ENCODE results near the gene GBA2. TPM values are rescaled to one million over a fixed set of nuclear protein-coding genes. Genes with fewer than 3 reads are reported as not detected.
A peak's percentile ranks its signal among the peaks of the same experiment; 100 is the strongest.

Gene GBA2
- polyA plus RNA-seq, 1 of the 3 experiments (the other 2 are of a cell fraction): 71.5 TPM

DNA sequence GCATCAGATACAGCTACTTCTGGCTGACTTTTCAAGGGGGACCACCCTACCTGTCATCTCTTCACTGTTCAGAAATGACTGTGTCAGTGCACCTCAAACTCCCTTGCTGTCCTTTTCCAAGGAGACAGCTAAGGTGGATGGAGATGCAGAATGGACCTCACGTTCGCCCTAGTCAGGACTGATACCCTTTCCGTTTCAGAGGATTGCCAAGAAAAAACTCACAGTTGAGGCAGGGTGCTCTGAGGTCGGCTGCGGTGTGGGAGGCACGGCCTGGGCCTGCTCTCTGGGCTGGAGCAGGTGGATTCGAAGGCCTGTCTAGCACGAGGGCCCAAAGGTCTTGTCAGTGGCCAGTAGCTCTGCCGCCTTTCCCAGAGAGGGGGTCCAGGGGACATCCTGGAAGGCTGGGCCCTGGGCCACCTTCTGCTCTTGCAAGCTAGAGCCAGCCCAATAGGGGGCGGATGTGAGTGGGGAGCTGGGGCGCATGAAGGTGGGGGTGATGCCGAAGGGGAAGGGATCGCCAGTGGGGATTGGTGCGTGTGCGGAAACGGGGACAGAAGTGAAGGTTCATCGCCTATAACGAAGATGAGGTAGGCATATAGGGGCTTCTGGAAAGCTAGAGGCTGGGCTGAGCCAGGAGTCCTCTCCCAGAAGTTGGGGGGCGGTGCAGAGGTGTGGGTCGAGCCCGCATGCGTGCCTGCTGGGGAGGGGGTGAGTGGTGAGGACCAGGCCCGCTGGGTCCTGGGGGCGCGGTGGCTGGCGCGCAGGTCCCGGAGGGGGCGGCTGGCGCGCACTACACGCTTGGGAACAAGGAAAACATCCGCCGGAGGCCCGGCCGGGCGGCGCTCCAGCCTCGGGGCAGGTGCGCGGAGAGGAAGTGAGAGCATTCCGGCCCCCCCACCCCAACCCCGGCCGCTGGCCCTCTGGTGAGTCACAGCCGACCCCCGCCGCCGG, 7.5 kb upstream of the GBA2 start (continued):
- TF ChIP-seq CHD2 (IDR thresholded peaks at IDR 0.05; ENCODE audit: low read length, partially characterized antibody) (no peak), GATA2 (CRISPR knock-in tag; IDR thresholded peaks at IDR 0.05) (no peak), MEF2A (IDR thresholded peaks at IDR 0.05; ENCODE audit: borderline replicate concordance, low read depth) (no peak), RCOR1 (IDR thresholded peaks at IDR 0.05; ENCODE audit: low read length) (peak; percentile 17; the same call in 1 of the 2 replicates), YY1 (IDR thresholded peaks at IDR 0.05; ENCODE audit: low read depth) (no peak), MXI1 (IDR thresholded peaks at IDR 0.05; ENCODE audit: low read depth, low read length) (peak; percentile 13; the same call in 1 of the 2 replicates), FOXJ3 (CRISPR knock-in tag; IDR thresholded peaks at IDR 0.05) (no peak), GABPA (IDR thresholded peaks at IDR 0.05; ENCODE audit: low read depth) (no peak; the same call in 1 of the 2 replicates), EP300 (IDR thresholded peaks at IDR 0.05; ENCODE audit: borderline replicate concordance in 1 of 2, low read depth in 1 of 2, low read length in 1 of 2) (no peak), RAD21 (IDR thresholded peaks at IDR 0.05; ENCODE audit: low read length) (peak; percentile 47), POLR2AphosphoS5 (IDR thresholded peaks at IDR 0.05; ENCODE audit: low read depth, low read length) (no peak), RFX5 (IDR thresholded peaks at IDR 0.05; ENCODE audit: low read length) (no peak), NFIC (IDR thresholded peaks at IDR 0.05; ENCODE audit: borderline replicate concordance) (0 out of 2 replicates have a peak, but pooled peaks have one; percentile 4), SMC3 (IDR thresholded peaks at IDR 0.05; ENCODE audit: low read depth, low read length) (peak; percentile 31; the same call in 1 of the 2 replicates), EZH2phosphoT487 (IDR thresholded peaks at IDR 0.05; ENCODE audit: borderline replicate concordance, low read depth) (no peak), TEAD4 (IDR thresholded peaks at IDR 0.05; ENCODE audit: borderline replicate concordance, insufficient read depth) (no peak), FOSL2 (IDR thresholded peaks at IDR 0.05; ENCODE audit: borderline replicate concordance, low read depth) (peak; percentile 35; the same call in 1 of the 2 replicates), NRF1 (IDR thresholded peaks at IDR 0.05; ENCODE audit: low read depth, low read length) (peak; percentile 37; the same call in 1 of the 2 replicates), FOXM1 (IDR thresholded peaks at IDR 0.05; ENCODE audit: low read depth) (no peak)
- TF ChIP-seq, protein P1, sequence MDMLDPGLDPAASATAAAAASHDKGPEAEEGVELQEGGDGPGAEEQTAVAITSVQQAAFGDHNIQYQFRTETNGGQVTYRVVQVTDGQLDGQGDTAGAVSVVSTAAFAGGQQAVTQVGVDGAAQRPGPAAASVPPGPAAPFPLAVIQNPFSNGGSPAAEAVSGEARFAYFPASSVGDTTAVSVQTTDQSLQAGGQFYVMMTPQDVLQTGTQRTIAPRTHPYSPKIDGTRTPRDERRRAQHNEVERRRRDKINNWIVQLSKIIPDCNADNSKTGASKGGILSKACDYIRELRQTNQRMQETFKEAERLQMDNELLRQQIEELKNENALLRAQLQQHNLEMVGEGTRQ (IDR thresholded peaks at IDR 0.05; ENCODE audit: borderline replicate concordance, low read depth, low read length): no peak
- TF ChIP-seq, protein P2, sequence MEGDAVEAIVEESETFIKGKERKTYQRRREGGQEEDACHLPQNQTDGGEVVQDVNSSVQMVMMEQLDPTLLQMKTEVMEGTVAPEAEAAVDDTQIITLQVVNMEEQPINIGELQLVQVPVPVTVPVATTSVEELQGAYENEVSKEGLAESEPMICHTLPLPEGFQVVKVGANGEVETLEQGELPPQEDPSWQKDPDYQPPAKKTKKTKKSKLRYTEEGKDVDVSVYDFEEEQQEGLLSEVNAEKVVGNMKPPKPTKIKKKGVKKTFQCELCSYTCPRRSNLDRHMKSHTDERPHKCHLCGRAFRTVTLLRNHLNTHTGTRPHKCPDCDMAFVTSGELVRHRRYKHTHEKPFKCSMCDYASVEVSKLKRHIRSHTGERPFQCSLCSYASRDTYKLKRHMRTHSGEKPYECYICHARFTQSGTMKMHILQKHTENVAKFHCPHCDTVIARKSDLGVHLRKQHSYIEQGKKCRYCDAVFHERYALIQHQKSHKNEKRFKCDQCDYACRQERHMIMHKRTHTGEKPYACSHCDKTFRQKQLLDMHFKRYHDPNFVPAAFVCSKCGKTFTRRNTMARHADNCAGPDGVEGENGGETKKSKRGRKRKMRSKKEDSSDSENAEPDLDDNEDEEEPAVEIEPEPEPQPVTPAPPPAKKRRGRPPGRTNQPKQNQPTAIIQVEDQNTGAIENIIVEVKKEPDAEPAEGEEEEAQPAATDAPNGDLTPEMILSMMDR (IDR thresholded peaks at IDR 0.05): peak; percentile 61
- TF ChIP-seq, protein P3, sequence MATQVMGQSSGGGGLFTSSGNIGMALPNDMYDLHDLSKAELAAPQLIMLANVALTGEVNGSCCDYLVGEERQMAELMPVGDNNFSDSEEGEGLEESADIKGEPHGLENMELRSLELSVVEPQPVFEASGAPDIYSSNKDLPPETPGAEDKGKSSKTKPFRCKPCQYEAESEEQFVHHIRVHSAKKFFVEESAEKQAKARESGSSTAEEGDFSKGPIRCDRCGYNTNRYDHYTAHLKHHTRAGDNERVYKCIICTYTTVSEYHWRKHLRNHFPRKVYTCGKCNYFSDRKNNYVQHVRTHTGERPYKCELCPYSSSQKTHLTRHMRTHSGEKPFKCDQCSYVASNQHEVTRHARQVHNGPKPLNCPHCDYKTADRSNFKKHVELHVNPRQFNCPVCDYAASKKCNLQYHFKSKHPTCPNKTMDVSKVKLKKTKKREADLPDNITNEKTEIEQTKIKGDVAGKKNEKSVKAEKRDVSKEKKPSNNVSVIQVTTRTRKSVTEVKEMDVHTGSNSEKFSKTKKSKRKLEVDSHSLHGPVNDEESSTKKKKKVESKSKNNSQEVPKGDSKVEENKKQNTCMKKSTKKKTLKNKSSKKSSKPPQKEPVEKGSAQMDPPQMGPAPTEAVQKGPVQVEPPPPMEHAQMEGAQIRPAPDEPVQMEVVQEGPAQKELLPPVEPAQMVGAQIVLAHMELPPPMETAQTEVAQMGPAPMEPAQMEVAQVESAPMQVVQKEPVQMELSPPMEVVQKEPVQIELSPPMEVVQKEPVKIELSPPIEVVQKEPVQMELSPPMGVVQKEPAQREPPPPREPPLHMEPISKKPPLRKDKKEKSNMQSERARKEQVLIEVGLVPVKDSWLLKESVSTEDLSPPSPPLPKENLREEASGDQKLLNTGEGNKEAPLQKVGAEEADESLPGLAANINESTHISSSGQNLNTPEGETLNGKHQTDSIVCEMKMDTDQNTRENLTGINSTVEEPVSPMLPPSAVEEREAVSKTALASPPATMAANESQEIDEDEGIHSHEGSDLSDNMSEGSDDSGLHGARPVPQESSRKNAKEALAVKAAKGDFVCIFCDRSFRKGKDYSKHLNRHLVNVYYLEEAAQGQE (IDR thresholded peaks at IDR 0.05; ENCODE audit: low read depth, low read length): no peak

All from SK-N-SH (cell line).